GM23338 (cell line): Measurements from ENCODE around the gene SNAPIN. TPM values are rescaled to one million over a fixed set of nuclear protein-coding genes. Genes with fewer than 3 reads are reported as not detected.

Experiments used
- ATAC-seq: fragments of 200-7000 bp; cut with Tn5 transposase; 3 replicates; pipeline ENCODE4 v1.9.1; 2020
- DNase-seq: peaks from one replicate; pipeline ENCODE4 v3.0.0-alpha.2; 2015; ENCODE audit warnings: low spot score
- H2AFZ ChIP-seq: fragments of 200-600 bp; sonication (generic); 2 replicates; pipeline ENCODE4 v1.8.0; 2016; ENCODE audit warnings: antibody characterized with exemption, mild to moderate bottlenecking, moderate library complexity
- H3F3A ChIP-seq: fragments of 200-600 bp; sonication (generic); replicated peaks from 2 replicates; pipeline ENCODE4 v1.8.0; 2017; ENCODE audit warnings: antibody characterized with exemption, mixed run types, low read depth
- H3K27ac ChIP-seq: fragments of 200-600 bp; sonication (generic); 2 replicates; pipeline ENCODE4 v1.6.1; 2016; ENCODE audit warnings: low read depth
- H3K27me3 ChIP-seq: fragments of 200-600 bp; sonication (generic); 2 replicates; pipeline ENCODE4 v1.8.0; 2016; ENCODE audit warnings: mild to moderate bottlenecking, mixed run types, moderate library complexity; ENCODE audit not compliant: insufficient read depth
- H3K36me3 ChIP-seq: fragments of 200-600 bp; sonication (generic); 2 replicates; pipeline ENCODE4 v1.8.0; 2016; ENCODE audit warnings: mild to moderate bottlenecking; ENCODE audit not compliant: insufficient read depth
- H3K4me1 ChIP-seq: fragments of 200-600 bp; sonication (generic); 2 replicates; pipeline ENCODE4 v1.8.0; 2016; ENCODE audit warnings: mild to moderate bottlenecking, moderate library complexity; ENCODE audit not compliant: insufficient read depth
- H3K4me2 ChIP-seq: fragments of 200-600 bp; sonication (generic); 2 replicates; pipeline ENCODE4 v1.7.1; 2017; ENCODE audit warnings: mixed run types
- H3K4me3 ChIP-seq: fragments of 200-600 bp; sonication (generic); 2 replicates; pipeline ENCODE4 v1.6.1; 2016; ENCODE audit warnings: mixed run types
- H3K79me2 ChIP-seq: fragments of 200-600 bp; sonication (generic); replicated peaks from 2 replicates; pipeline ENCODE4 v1.8.0; 2017; ENCODE audit warnings: mild to moderate bottlenecking; ENCODE audit not compliant: insufficient read depth
- H3K9me2 ChIP-seq: fragments of 200-600 bp; sonication (generic); 2 replicates; pipeline ENCODE4 v1.8.0; 2017; ENCODE audit not compliant: insufficient read depth
- H4K20me1 ChIP-seq: fragments of 200-600 bp; sonication (generic); replicated peaks from 2 replicates; pipeline ENCODE4 v1.8.0; 2017; ENCODE audit warnings: mild to moderate bottlenecking; ENCODE audit not compliant: insufficient read depth
- H3K27ac Mint-ChIP-seq: 2 replicates; pipeline ENCODE4 v1.8.0; 2020; ENCODE audit warnings: inconsistent platforms, mild to moderate bottlenecking, moderate library complexity, mixed read lengths
- H3K27me3 Mint-ChIP-seq: 3 replicates; pipeline ENCODE4 v1.8.0; 2022; ENCODE audit warnings: low read depth, mild to moderate bottlenecking, moderate library complexity, mixed read lengths, inconsistent platforms; ENCODE audit not compliant: insufficient read depth, poor library complexity
- H3K36me3 Mint-ChIP-seq: 3 replicates; pipeline ENCODE4 v1.8.0; 2021; ENCODE audit warnings: low read depth, mild to moderate bottlenecking, inconsistent platforms, moderate library complexity, mixed read lengths
- H3K4me1 Mint-ChIP-seq: 3 replicates; pipeline ENCODE4 v1.8.0; 2020; ENCODE audit warnings: mild to moderate bottlenecking, inconsistent platforms, mixed read lengths
- H3K4me3 Mint-ChIP-seq: 3 replicates; pipeline ENCODE4 v1.8.0; 2021; ENCODE audit warnings: moderate library complexity, mild to moderate bottlenecking, inconsistent platforms, mixed read lengths
- H3K9me3 Mint-ChIP-seq: 3 replicates; pipeline ENCODE4 v1.8.0; 2020; ENCODE audit warnings: moderate library complexity, mild to moderate bottlenecking, inconsistent platforms, mixed read lengths
- CTCF ChIP-seq, 2 experiments: fragments of 200-600 bp in 1 of 2; sonication (generic) in 1 of 2; conservative IDR thresholded peaks; 2 replicates each; pipeline versions ENCODE4 v1.5.1 to v1.6.1; 2016 to 2017; ENCODE audit warnings: antibody characterized with exemption in 2 of 2, low read depth in 2 of 2, mild to moderate bottlenecking in 2 of 2, moderate library complexity in 1 of 2
- ETS1 ChIP-seq: IDR thresholded peaks from 2 replicates; pipeline ENCODE4 v1.6.1; 2016; ENCODE audit warnings: antibody characterized with exemption
- EZH2 ChIP-seq: fragments of 200-600 bp; sonication (generic); IDR thresholded peaks from one replicate; pipeline ENCODE4 v1.8.0; 2017; ENCODE audit warnings: antibody characterized with exemption, mild to moderate bottlenecking, low read depth; ENCODE audit not compliant: unreplicated experiment
- POLR2AphosphoS5 ChIP-seq: IDR thresholded peaks from 2 replicates; pipeline ENCODE4 v1.6.1; 2016; ENCODE audit warnings: antibody characterized with exemption, low read depth
- ZNF462 ChIP-seq: fragments of 250-450 bp; sonication (Bioruptor Pico); IDR thresholded peaks from 2 replicates; pipeline ENCODE4 v1.5.0; 2020; ENCODE audit warnings: mild to moderate bottlenecking, moderate library complexity
- polyA plus RNA-seq: library from polyadenylated mRNA; unstranded; fragments of >200 nt; fragmentation: Nextera tagmentation; extraction: Ambion mirVana; gene quantifications from 2 replicates; pipeline ENCODE4 v1.2.1, GENCODE V29; 2016
- total RNA-seq: library from RNA; depleted of rRNA; stranded (reverse); fragments of >200 nt; shearing (Covaris generic); gene quantifications from 2 replicates; pipeline ENCODE4 v1.2.3, GENCODE V29; 2014

The SNAPIN gene
- total and polyA plus RNA-seq, 2 experiments from 2014 or later = 25.6 to 48.5 TPM

GRCh38 chr1:153613406-153613805 is 45.1 kb upstream of the SNAPIN start (continued):
- TF ChIP-seq ZNF462 (CRISPR knock-in tag) (no peak), ETS1 (no peak), CTCF (conservative IDR thresholded peaks at IDR 0.05; ENCODE audit: low read depth in 2 of 2) (no peak)

- Histone ChIP-seq H3K27ac (no peak overlapping the region), H3K79me2 (no peaks in the 10 kb centered on the region), H4K20me1 (no peaks in the 10 kb centered on the region), H3F3A (no peaks in the 10 kb centered on the region; the same call in 1 of the 2 replicates), H3K4me3 (no peak overlapping the region), H3K36me3 (no peaks in the 10 kb centered on the region), H3K9me2 (no peaks in the 10 kb centered on the region), H2AFZ (no peak overlapping the region), H3K4me2 (no peak overlapping the region), H3K27me3 (no peaks in the 10 kb centered on the region), H3K4me1 (peaks cover 17% of the 10 kb centered on the region)
- H3K36me3 Mint-ChIP-seq = peaks cover 7% of the 10 kb centered on the region; the same call in 2 of the 3 replicates
- H3K4me1 Mint-ChIP-seq = peaks cover 44% of the 10 kb centered on the region
- DNase-seq (no peak), ATAC-seq (no peak)
- no peak overlapping the region for H3K27ac Mint-ChIP-seq
- no peak overlapping the region for H3K4me3 Mint-ChIP-seq
- peaks cover 16% of the 10 kb centered on the region for H3K27me3 Mint-ChIP-seq
- no peaks in the 10 kb centered on the region for H3K9me3 Mint-ChIP-seq
- TF ChIP-seq POLR2AphosphoS5 (no peak), ZNF462 (CRISPR knock-in tag) (no peak), EZH2 (no peak)
These were observed 44.2 kb upstream of the SNAPIN start for GRCh38 chr1:153614189-153614900.
